ENCODE results near the gene LDHAL6A.

LDHAL6A gene

GRCh38 chr11:18427240-18427639 is 28.4 kb upstream of the LDHAL6A start:
- CTCF ChIA-PET: interaction anchor here (0.6 to 0.7 kb wide), 2 partner anchors 17 to 60 kb away, joined by 3 read pairs; no protein-coding TSS in a partner anchor
- TF ChIP-seq PRDM10 (tag by site-specific recombination; IDR thresholded peaks at IDR 0.05): no peak
- TF ChIP-seq ZBTB44 (tag by site-specific recombination; IDR thresholded peaks at IDR 0.05): no peak
- no peak for TF ChIP-seq ZNF391 (tag by site-specific recombination; IDR thresholded peaks at IDR 0.05; ENCODE audit: borderline replicate concordance, low read depth)
- TF ChIP-seq ZNF311 (tag by site-specific recombination; IDR thresholded peaks at IDR 0.05; ENCODE audit: borderline replicate concordance): no peak
- no peak for TF ChIP-seq ZNF19 (tag by site-specific recombination; IDR thresholded peaks at IDR 0.05; ENCODE audit: low read depth)
- TF ChIP-seq GFI1B (tag by site-specific recombination; IDR thresholded peaks at IDR 0.05): no peak
- TF ChIP-seq ZBTB8A (tag by site-specific recombination; IDR thresholded peaks at IDR 0.05): no peak
- TF ChIP-seq ZNF510 (tag by site-specific recombination; IDR thresholded peaks at IDR 0.05; ENCODE audit: insufficient replicate concordance): no peak
- TF ChIP-seq SP3 (tag by site-specific recombination; IDR thresholded peaks at IDR 0.05): no peak
- no peak for TF ChIP-seq ZNF350 (tag by site-specific recombination; IDR thresholded peaks at IDR 0.05)
- no peak for TF ChIP-seq SCRT1 (tag by site-specific recombination; IDR thresholded peaks at IDR 0.05; ENCODE audit: borderline replicate concordance)
- no peak for TF ChIP-seq ZNF416 (tag by site-specific recombination; IDR thresholded peaks at IDR 0.05)
- TF ChIP-seq ZNF10 (tag by site-specific recombination; IDR thresholded peaks at IDR 0.05): no peak
- TF ChIP-seq ZNF366 (tag by site-specific recombination; conservative IDR thresholded peaks at IDR 0.05): no peak
- no peaks in the 10 kb centered on the region for H3K4me1 ChIP-seq (ENCODE audit: control insufficient read depth, insufficient read depth, low read length)
- no peak overlapping the region for H3K4me3 ChIP-seq (ENCODE audit: low read depth, low read length)
- no peaks in the 10 kb centered on the region for H3K9me3 ChIP-seq (ENCODE audit: control insufficient read depth, insufficient read depth, low read depth, low read length)
- H3K36me3 ChIP-seq (ENCODE audit: control insufficient read depth in 2 of 2, insufficient read depth in 1 of 2, low read length in 2 of 2): no peaks in the 10 kb centered on the region
- no peak overlapping the region for H3K27ac ChIP-seq (ENCODE audit: extremely low read depth, low read depth, low read length)
- POLR2A ChIA-PET: interaction anchor here (0.5 kb wide), 1 partner anchor 23 kb away, joined by 3 read pairs; no protein-coding TSS in a partner anchor

- ChIA-PET CTCF (no interaction called here), POLR2A (no interaction called here)
- H3K27ac ChIP-seq (ENCODE audit: extremely low read depth, low read depth, low read length): no peak overlapping the region
- H3K4me3 ChIP-seq (ENCODE audit: low read depth, low read length): no peak overlapping the region
- H3K36me3 ChIP-seq (ENCODE audit: control insufficient read depth in 2 of 2, insufficient read depth in 1 of 2, low read length in 2 of 2): no peaks in the 10 kb centered on the region
- no peak for TF ChIP-seq ZNF501 (tag by site-specific recombination; IDR thresholded peaks at IDR 0.05)
- no peaks in the 10 kb centered on the region for H3K4me1 ChIP-seq (ENCODE audit: control insufficient read depth, insufficient read depth, low read length)
- no peaks in the 10 kb centered on the region for H3K9me3 ChIP-seq (ENCODE audit: control insufficient read depth, insufficient read depth, low read depth, low read length)
These were observed 26.3 kb upstream of the LDHAL6A start for GRCh38 chr11:18429332-18429731.

GRCh38 chr11:18438691-18439090 is 17.0 kb upstream of the LDHAL6A start:
- CTCF ChIA-PET: interaction anchor here (1.8 kb wide), 1 partner anchor 29 kb away, joined by 6 read pairs; no protein-coding TSS in a partner anchor
- TF ChIP-seq ZNF704 (tag by site-specific recombination; IDR thresholded peaks at IDR 0.05): no peak
- no peak for TF ChIP-seq ZNF677 (tag by site-specific recombination; IDR thresholded peaks at IDR 0.05)
- no peak for TF ChIP-seq ZNF426 (tag by site-specific recombination; IDR thresholded peaks at IDR 0.05)
- TF ChIP-seq HIC1 (tag by site-specific recombination; IDR thresholded peaks at IDR 0.05): no peak
- no peak for TF ChIP-seq ZNF624 (tag by site-specific recombination; IDR thresholded peaks at IDR 0.05)
- TF ChIP-seq ZNF280C (tag by site-specific recombination; IDR thresholded peaks at IDR 0.05): no peak
- TF ChIP-seq ZNF324 (tag by site-specific recombination; IDR thresholded peaks at IDR 0.05): no peak

More at GRCh38 chr11:18438691-18439090, 17.0 kb upstream of the LDHAL6A start:
- Histone ChIP-seq H3K4me3 (ENCODE audit: low read depth, low read length) (no peak overlapping the region), H3K36me3 (ENCODE audit: control insufficient read depth in 2 of 2, insufficient read depth in 1 of 2, low read length in 2 of 2) (no peaks in the 10 kb centered on the region), H3K4me1 (ENCODE audit: control insufficient read depth, insufficient read depth, low read length) (no peaks in the 10 kb centered on the region), H3K9me3 (ENCODE audit: control insufficient read depth, insufficient read depth, low read depth, low read length) (no peaks in the 10 kb centered on the region), H3K27ac (ENCODE audit: extremely low read depth, low read depth, low read length) (no peak overlapping the region)
- POLR2A ChIA-PET: no interaction called here

Measured in HEK293 (cell line).